Measurements from ENCODE around the gene AKAP10. TPM values are rescaled to one million over a fixed set of nuclear protein-coding genes. Genes with fewer than 3 reads are reported as not detected.

Gene AKAP10
- total and polyA plus RNA-seq, 2 of the 8 experiments (the other 6 are each of a cell fraction or from before 2014, with no cell fraction given), result 13.3 to 27.0 TPM

DNA sequence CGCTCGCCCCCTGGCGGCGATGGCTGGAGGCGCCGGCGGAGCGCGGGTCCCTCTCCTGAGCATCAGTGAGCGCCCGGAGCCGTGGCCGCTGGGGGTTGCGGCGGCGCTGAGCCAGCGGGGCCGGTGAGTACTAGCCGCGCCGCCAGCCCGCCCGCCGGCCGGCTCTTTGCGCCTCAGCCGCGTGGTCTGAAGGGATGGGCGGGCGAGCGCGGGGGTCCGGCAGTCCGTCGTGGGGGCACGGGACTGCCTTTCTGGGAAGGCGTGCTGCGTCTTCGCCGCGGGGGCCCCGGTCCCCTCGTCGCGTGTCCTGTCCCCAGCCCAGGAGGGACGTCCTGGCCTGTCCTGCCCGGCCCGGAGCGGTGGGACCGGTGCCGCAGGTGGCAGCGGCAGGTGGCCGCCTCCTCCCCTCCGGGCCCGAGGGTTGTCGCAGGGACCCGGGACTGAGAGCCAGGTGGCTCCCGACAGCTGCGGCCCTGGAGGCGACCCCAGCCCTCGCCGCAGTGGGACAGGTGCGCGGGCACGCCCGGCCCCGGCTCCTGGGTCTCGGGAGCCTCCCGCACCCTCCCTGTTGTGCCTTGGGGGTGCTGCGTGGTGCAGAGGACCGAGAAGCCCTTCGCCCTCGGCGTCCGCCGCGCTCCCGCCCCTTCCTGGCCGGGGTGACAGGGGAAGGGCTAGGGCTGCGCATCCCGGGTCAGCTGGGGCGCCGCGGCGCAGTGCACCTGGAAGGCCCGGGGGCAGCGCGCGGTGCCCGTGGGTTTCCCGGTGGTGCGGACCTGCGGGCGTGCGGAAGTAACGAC, 31.9 kb upstream of the AKAP10 start, which contains the start of gene SPECC1:
SPECC1 (plus strand) TSS at position 58 of the 797 bp plus-strand sequence. CDS start 87,293 bp downstream, outside the sequence.
- Histone ChIP-seq H4K20me1 (replicated peaks in 1 of 2; ENCODE audit: control insufficient read depth in 1 of 2, insufficient read depth in 2 of 2, low read length in 2 of 2) (no peaks in the 10 kb centered on the region), H3K27me3 (replicated peaks in 1 of 4; ENCODE audit: control insufficient read depth in 3 of 4, extremely low read depth in 1 of 4, insufficient read depth in 3 of 4, low read length in 3 of 4) (peaks cover 0 to 3% (median 0%) of the 10 kb centered on the region in 4 experiments; a peak in 1 of 7 replicates), H4K91ac (replicated peaks; ENCODE audit: insufficient read length, low read length) (peak within 1 kb of the TSS; percentile 34), H2AK5ac (ENCODE audit: low read depth, low read length) (no peak within 1 kb of the TSS), H3K4me3 (ENCODE audit: extremely low read depth in 1 of 4, insufficient read depth in 2 of 4, low read depth in 3 of 4, low read length in 4 of 4) (peak within 1 kb of the TSS; percentile 54 to 88 (median 80)), H4K5ac (ENCODE audit: insufficient read length, low read depth, low read length) (peak within 1 kb of the TSS; percentile 28), H2AFZ (ENCODE audit: low read length) (peak within 1 kb of the TSS; percentile 99), H3K14ac (ENCODE audit: insufficient read length) (no peak within 1 kb of the TSS), H3K4me1 (replicated peaks in 1 of 4; ENCODE audit: control insufficient read depth in 3 of 4, insufficient read depth in 4 of 4, low read length in 3 of 4) (peaks cover 0 to 8% (median 3%) of the 10 kb centered on the region in 4 experiments; a peak in 4 of 7 replicates), H3K18ac (ENCODE audit: extremely low read depth, low read length) (peak within 1 kb of the TSS; percentile 56; the same call in 1 of the 2 replicates), H3K9ac (replicated peaks in 1 of 4; ENCODE audit: extremely low read depth in 1 of 4, low read depth in 3 of 4, low read length in 3 of 4) (peak within 1 kb of the TSS in 2 of 4 experiments; percentile 16 to 41; a peak in 4 of 7 replicates), H2BK12ac (ENCODE audit: low read depth, low read length) (peak within 1 kb of the TSS; percentile 35; the same call in 1 of the 2 replicates), H3K79me2 (ENCODE audit: control insufficient read depth in 1 of 2, insufficient read depth in 2 of 2, low read length in 2 of 2) (no peaks in the 10 kb centered on the region), H3K4me2 (ENCODE audit: insufficient read depth in 1 of 2, low read depth in 2 of 2, low read length in 2 of 2) (peak within 1 kb of the TSS; percentile 78 to 90), H3K56ac (replicated peaks; ENCODE audit: insufficient read length, low read depth, low read length) (peak within 1 kb of the TSS; percentile 40), H3K79me1 (ENCODE audit: low read depth, low read length) (no peaks in the 10 kb centered on the region), H2BK20ac (ENCODE audit: low read length) (no peak within 1 kb of the TSS), H3K4ac (replicated peaks; ENCODE audit: insufficient read length, low read depth, low read length) (peak within 1 kb of the TSS; percentile 69), H3K27ac (ENCODE audit: low read depth, low read length) (no peak within 1 kb of the TSS), H3K23me2 (ENCODE audit: low read depth, low read length) (peaks cover 13% of the 10 kb centered on the region; the same call in 1 of the 2 replicates), H2BK15ac (ENCODE audit: low read length) (peak within 1 kb of the TSS; percentile 53; the same call in 1 of the 2 replicates), H4K8ac (ENCODE audit: extremely low read depth, insufficient read depth, low read length) (peak within 1 kb of the TSS; percentile 91), H3K9me3 (ENCODE audit: insufficient read depth in 2 of 2, low read depth in 1 of 2, low read length in 1 of 2) (no peaks in the 10 kb centered on the region), H3K36me3 (ENCODE audit: control insufficient read depth in 2 of 4, insufficient read depth in 4 of 4, low read length in 3 of 4) (no peaks in the 10 kb centered on the region), H2BK5ac (ENCODE audit: low read depth, low read length) (peak within 1 kb of the TSS; percentile 78; the same call in 1 of the 2 replicates), H2BK120ac (replicated peaks; ENCODE audit: low read depth, low read length) (no peak within 1 kb of the TSS), H3K23ac (ENCODE audit: insufficient read length) (no peak within 1 kb of the TSS)
- peak; percentile 65 to 99 for DNase-seq (ENCODE audit: low read depth in 1 of 2, low spot score in 2 of 2)
- ChIA-PET CTCF (ENCODE audit: partially characterized antibody) (interaction anchor here (0.6 to 3.5 kb wide), 28 partner anchors 9 to 241 kb away, joined by 3 to 35 read pairs (median 4); partner anchors contain the start of gene AKAP10), POLR2A (ENCODE audit: partially characterized antibody) (interaction anchor here (0.6 to 2.3 kb wide), 6 partner anchors 9 to 163 kb away, joined by 3 to 11 read pairs (median 4); partner anchors contain the start of gene AKAP10)
- whole genome bisulfite sequencing, 2 experiments (ENCODE audit: extremely low coverage in 1 of 2, insufficient coverage in 1 of 2, insufficient read length in 1 of 2, insufficient replicate concordance in 2 of 2, low coverage in 1 of 2, low lambda C conversion rate in 2 of 2, missing lambda C conversion rate in 1 of 2), result 2% methylated on average over 58 of the region's 96 CpGs; no CpG with 5 or more reads in 1 of the 2 experiments
- FAIRE-seq, result no peak
- TF ChIP-seq SIRT6 (IDR thresholded peaks at IDR 0.05; ENCODE audit: low read length) (no peak), SIX5 (IDR thresholded peaks at IDR 0.05; ENCODE audit: low read depth, low read length) (no peak)

Data from H1 (cell line).